Measurements from ENCODE around the gene INS.
"Not testable (repeated sequence)": the region's sequence is repeated elsewhere in the genome, so short reads cannot be mapped to it uniquely, and the experiment has no call there.

INS gene

GRCh38 chr11:2198621-2199365, 37.8 kb upstream of the INS start:
- DNase-seq (ENCODE audit: low read depth, low spot score), result no peak

GRCh38 chr11:2197771-2198520, 36.9 kb upstream of the INS start:
- DNase-seq (ENCODE audit: low read depth, low spot score), result no peak

- DNase-seq (ENCODE audit: low read depth, low spot score), result peak; percentile 28
These were observed 36.2 kb upstream of the INS start for GRCh38 chr11:2196970-2197770.

- no peak for DNase-seq (ENCODE audit: low read depth, low spot score)
These were observed 34.7 kb upstream of the INS start for GRCh38 chr11:2195756-2196088.

GRCh38 chr11:2194877-2195755, 34.1 kb upstream of the INS start:
- DNase-seq (ENCODE audit: low read depth, low spot score), result no peak

- DNase-seq (ENCODE audit: low read depth, low spot score), result not testable (repeated sequence)
These were observed 33.0 kb upstream of the INS start for GRCh38 chr11:2193888-2194595.

- DNase-seq (ENCODE audit: low read depth, low spot score), result no peak
These were observed 32.3 kb upstream of the INS start for GRCh38 chr11:2193099-2193887.

- no peak for DNase-seq (ENCODE audit: low read depth, low spot score)
These were observed 31.4 kb upstream of the INS start for GRCh38 chr11:2192435-2192834.

GRCh38 chr11:2191883-2192282, 30.9 kb upstream of the INS start:
- no peak for DNase-seq (ENCODE audit: low read depth, low spot score)

- no peak for DNase-seq (ENCODE audit: low read depth, low spot score)
These were observed 29.9 kb upstream of the INS start for GRCh38 chr11:2190657-2191471.

GRCh38 chr11:2189938-2190656, 29.1 kb upstream of the INS start:
- no peak for DNase-seq (ENCODE audit: low read depth, low spot score)

- no peak for DNase-seq (ENCODE audit: low read depth, low spot score)
These were observed 27.7 kb upstream of the INS start for GRCh38 chr11:2188745-2189144.

GRCh38 chr11:2187280-2187707, 26.3 kb upstream of the INS start:
- no peak for DNase-seq (ENCODE audit: low read depth, low spot score)

- DNase-seq (ENCODE audit: low read depth, low spot score), result no peak
These were observed 25.8 kb upstream of the INS start for GRCh38 chr11:2186669-2187279.

GRCh38 chr11:2185324-2186085, 24.5 kb upstream of the INS start:
- no peak for DNase-seq (ENCODE audit: low read depth, low spot score)

- no peak for DNase-seq (ENCODE audit: low read depth, low spot score)
These were observed 21.9 kb upstream of the INS start for GRCh38 chr11:2182692-2183474.
